Hematopoietic multipotent progenitor cell (in vitro differentiated cells): ENCODE results near the gene CALHM4. TPM values are rescaled to one million over a fixed set of nuclear protein-coding genes. Genes with fewer than 3 reads are reported as not detected.

Source experiments
- DNase-seq, 3 donors: peaks; one replicate each; pipeline ENCODE4 v3.0.0-alpha.2; 2011 to 2015; ENCODE audit warnings: low read depth in 2 of 3, low spot score in 2 of 3
- total RNA-seq: library from RNA; depleted of rRNA; stranded (reverse); fragments of >200 nt; gene quantifications from one replicate; pipeline ENCODE4 v1.2.3, GENCODE V29; 2012

CALHM4 gene
- total RNA-seq, 1 donor, result not detected

DNA sequence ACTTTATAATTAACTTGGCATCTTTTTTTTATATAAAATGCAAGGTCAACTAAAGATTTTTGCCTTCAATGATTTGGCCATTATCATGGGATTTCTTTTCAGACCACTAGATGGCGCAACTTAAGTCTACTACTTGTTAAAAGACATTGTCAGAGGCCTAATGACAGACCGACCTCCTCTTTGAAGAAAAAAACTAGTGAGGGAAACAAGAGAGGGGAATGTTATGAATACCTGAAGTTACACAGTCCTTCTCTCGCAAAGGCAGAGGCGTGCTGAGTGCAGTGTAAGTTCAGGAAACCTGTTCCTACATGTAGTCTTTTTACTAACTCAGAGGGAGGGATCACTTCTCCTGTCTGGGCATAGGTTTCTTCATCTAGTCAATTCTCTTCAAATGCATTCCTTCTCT is 17.3 kb upstream of the CALHM4 start:
- peak; percentile 24 to 82 (median 46) for DNase-seq

DNA sequence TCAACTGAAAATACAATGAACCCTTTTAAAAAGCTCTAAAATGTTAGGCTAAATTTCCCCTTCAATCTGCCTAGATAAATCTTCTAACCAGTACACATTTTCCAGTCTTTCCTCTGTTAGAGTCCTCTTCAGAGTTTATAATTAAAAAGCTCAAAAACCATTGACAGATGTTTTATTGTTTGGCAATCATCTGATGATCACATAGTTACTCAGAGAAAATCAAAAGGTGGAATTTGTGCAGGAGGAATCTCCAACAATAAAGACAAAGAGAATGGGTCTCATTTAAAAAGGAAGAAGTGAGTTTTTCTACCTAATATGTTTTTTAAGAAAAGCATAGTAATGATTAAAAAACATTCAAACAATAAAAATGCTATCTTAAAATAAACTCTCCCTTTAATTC is 11.1 kb upstream of the CALHM4 start:
- DNase-seq, result no peak

GRCh38 chr6:116543149-116543548 is 10.4 kb upstream of the CALHM4 start:
- DNase-seq, result no peak

GRCh38 chr6:116545651-116546050 is 7.9 kb upstream of the CALHM4 start, which contains the start of gene TRAPPC3L:
TSS of gene TRAPPC3L (minus strand) at chr6:116545684. CDS start at chr6:116545514, 170 bp downstream.
- DNase-seq, result no peak

GRCh38 chr6:116547358-116547757 is 6.2 kb upstream of the CALHM4 start:
- DNase-seq, result no peak

GRCh38 chr6:116550796-116551195 is 2.8 kb upstream of the CALHM4 start:
- no peak for DNase-seq

DNA sequence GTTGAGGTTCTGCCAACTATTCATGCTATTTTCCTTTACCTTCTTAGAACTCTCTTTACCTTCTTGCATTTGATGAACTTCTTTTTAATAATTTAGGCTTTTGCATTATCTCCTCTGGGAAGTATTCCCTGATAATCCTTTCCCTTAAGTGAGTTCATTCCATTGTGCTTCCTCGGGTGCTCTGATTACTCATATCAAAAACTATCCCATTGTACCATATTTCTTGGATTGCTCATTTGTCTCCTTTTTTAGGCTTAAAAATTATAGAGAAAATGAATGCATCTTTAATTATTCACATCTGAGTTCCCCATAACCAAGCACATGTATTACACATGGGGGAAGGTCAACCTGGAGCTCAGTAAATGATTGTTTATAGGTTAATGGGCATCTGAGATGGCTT is 2.5 kb downstream of the CALHM4 start:
- DNase-seq, result no peak

DNA sequence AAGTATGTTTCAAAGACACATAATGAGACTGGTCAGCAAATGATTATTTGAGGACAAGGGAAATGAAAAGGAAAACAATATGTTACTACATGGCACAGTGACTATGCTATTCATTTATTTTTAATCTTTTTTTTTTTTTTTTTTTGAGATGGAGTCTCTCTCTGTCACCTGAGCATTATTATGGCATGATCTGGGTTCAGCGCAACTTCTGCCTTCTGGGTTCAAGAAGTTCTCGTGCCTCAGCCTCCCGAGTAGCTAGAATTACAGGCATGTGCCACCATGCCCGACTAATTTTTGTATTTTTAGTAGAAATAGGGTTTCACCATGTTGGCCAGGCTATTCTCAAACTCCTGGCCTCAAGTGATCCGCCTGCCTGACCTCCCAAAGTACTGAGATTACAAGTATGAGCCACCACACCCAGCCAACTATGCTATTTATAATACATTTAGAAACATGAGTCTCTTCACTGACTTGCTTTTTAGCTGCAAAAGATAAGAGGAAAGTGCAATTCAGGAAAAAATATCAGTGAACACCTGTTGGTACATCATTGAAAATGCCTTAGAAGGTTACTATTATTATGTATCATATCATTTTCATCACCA is 3.4 kb downstream of the CALHM4 start:
- no peak for DNase-seq

DNA sequence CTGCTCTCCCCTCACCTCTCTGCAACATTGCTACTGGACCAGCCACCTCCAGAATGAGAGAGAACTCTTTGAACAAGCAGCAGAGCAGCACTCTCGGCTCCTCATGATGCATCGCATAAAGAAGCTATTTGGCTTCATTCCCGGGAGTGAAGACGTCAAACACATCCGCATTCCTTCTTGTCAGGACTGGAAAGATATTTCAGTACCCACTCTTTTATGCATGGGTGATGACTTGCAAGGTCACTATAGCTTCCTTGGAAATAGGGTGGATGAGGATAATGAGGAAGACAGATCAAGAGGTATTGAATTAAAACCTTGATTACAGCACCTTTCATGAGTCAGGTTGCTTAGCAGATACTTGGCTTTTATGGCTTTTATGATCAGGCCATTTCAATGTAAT is 4.3 kb downstream of the CALHM4 start:
- no peak for DNase-seq

GRCh38 chr6:116560130-116560529 is 6.6 kb downstream of the CALHM4 start:
- DNase-seq, result no peak

- DNase-seq, result peak; percentile 37 to 77 (median 60)
These were observed 7.9 kb downstream of the CALHM4 start for GRCh38 chr6:116561377-116562018.

DNA sequence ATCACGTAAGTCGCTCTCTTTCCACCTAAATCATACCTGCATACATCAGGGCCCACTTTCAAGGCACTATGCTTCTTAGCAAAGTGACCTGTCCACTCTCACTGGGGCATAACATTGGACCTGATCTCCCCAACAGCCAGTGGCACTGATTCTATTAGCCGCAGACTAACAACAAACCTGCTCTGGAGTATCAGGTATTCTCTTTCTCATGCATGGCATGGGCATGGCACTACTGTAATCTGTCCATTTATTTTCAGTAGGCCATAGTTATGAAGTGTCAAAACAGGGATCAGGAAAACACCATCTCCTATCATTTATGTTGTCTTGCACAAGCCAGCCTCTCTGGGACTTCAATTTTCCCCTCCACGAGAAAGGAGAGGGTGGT is 8.5 kb downstream of the CALHM4 start:
- no peak for DNase-seq

DNA sequence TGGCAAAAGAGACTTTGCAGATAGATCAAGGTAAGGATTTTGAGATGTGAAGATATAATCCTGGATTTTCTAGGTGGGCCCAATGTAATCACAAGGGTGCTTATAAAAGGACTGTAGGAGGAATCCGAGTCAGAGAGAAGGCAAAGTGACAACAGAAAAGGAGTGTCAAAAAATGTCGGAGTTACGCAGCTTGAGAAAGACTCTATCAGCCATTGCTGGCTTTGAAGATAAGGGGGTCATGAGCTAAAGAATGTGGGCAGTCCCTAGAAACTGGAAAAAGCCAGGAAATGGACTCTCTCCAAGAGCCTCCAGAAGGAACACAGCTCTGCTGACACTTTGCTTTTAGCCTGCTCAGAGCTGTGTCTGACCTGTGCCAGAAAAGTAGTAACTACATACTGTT is 9.1 kb downstream of the CALHM4 start:
- DNase-seq, result no peak

DNA sequence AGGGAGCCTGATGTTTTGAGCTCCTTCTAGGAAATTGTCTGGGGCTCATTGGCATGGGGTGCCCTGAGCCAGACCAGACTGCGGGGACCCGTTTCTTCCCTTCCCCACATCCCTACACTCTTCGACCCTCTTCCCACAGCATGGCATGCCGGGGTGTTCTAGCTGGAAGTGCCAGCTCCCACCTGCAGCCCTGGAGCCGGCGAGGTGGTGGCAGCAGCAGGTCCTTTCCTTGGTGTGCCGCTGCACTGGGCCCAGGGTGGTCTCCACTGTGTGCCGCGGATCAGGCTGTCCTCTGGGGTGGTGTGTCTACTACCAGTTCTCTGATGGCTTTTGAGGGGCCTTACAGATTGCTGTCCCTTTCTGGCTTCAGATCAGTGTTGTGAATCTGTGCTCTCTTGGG is 10.3 kb downstream of the CALHM4 start:
- no peak for DNase-seq

GRCh38 chr6:116564311-116564710 is 10.8 kb downstream of the CALHM4 start:
- no peak for DNase-seq

DNA sequence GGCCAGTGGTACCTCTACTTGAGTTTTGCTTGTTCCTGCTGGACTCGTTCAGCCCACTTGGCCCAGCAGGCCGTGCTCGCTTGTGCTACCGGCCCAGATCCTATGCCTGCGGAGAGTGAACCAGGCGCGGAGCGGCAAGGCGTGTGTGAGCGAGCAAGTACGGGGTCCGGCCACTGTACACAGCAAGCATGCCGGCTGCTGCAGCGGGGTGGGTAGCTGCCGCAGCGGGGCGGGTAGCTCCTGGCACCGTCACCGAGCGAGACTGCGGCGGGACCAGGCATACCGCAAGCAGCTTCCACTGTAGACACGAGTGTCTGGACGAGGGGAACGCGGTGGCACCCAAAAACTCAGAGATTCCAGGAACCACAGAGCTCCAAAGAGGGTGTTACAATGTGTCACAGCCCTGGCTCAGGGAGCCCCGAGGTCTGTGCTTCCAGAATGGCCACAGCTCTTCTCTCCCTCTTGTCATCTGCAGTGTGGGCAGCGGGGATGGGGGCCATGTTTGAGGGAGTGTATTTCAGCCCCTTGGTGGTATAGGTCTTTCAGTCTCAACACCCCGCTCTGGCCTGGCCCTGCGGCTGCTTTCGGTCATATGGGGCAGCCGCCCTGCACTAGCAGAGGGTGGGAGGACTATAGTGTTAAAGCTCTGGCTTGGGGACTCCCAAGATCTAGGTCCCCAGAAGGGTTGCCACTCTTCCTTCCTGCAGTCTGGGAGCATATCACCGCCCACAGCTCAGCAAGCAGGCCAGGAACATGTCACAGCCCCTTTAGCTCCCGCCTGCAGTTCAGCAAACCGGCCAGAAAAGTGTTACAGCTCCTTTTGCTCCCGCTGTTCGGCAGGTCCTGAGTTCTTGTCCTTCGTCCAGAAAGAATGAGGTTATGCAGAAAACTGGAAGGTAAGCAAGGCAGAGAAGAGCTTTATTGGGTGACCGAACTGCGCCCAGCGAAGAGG is 11.6 kb downstream of the CALHM4 start:
- peak in 2 of 3 donors; percentile 22 to 28 for DNase-seq

DNA sequence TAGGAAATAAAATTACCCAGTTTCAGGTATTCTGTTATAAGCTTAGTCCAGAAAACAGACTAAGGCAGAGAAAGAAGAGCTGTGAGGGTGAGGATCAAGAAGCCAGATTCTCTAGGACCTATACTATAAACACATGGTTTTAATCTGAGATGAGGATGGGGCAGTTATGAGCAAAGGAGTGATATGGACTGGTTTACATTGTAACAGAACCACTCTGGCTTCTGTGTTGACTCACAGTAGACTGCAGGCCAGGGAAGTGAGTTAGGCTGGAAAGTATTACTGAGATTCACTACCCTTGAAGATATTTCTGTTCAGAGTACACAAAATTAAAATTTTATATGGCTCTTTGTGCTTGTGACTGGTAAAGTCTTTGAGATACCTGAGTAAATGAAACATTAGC is 14.6 kb downstream of the CALHM4 start:
- DNase-seq, result no peak

- peak in 2 of 3 donors; percentile 14 to 24 for DNase-seq
These were observed 15.5 kb downstream of the CALHM4 start for GRCh38 chr6:116568821-116569755.

DNA sequence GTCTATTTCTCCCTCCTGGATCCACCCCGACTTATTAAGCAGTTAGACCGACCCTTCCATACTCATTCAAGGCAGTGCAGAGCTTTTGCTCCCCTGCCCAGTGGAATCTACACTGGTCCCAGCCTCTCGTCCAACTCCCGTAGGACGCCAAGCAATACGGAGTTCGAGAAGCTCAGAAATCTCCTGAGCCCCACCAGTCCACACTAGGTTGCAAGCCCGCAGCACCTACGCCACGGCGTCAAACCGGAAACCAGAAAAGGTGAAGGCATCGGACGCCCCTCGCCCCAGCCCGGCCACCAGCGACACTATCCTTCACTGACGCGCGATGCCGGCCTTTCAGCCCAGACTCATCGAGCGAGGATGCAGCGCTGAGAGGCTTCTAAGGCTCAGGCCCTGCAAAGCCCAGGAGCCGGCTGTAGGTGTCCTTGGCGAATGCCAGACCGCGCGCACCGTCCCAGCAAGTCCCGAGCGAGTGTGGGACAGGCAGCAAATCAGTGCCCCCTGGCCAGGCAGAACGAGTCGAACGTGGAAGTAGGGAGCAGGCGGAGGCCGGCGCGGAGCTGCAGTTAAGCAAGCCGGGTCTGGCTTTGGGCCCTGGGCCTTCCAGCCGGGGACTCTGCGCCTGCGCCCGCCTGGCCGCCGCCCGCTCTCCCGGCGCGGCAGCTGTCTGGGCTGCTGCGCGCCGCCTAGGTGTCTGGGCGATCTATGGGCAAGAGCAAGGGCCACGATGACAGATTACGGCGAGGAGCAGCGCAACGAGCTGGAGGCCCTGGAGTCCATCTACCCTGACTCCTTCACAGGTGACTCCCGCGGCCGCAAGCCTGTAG is 17.5 kb downstream of the CALHM4 start, which contains the start of gene RWDD1:
RWDD1 (plus strand) TSS at position 649 of the 827 bp plus-strand sequence; CDS start at position 728, 79 bp downstream.
- DNase-seq, result peak; percentile 91 to 100 (median 99)
